DMS79 treated with DMSO at 0.1 percent for 48 hours (cell line): Measurements from ENCODE around the gene CYB561D2.

ENCODE experiments used
- DNase-seq: peaks from one replicate; lab custom pipeline; 2025; lab: John Stamatoyannopoulos, UW

CYB561D2 gene

DNA sequence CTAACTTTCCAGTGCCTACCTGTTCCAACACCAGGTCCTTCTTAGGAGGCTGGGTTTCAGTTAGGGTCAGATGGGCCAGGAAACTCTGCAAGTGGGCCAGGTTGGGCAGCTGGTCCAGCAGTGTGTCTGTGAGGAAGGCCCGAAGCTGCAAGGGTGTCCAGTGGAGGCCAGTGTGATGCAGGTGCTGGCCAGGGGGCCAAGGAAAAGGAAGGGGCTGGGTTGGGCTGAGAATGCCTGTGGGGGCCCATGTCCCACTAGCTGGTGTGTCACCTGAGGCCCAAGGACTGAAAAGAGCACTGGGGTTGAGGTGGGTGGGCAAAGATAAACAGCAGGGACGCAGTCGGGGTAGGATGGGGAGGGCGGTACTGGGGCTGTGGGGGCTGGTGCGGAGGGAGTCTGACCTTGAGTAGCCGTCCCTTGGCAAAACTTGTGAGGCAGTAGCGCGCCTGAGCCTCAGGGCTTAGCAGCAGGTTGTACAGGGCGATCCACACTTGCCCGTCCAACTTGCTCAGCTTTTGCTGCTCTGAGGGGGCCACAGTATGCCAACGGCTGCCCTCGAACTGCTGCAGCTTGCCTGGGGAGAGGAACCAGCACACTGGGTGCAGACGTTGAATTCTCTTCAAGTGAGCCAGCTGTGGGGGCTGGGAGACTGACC, 8.5 kb upstream of the CYB561D2 start:
- no peak for DNase-seq

- DNase-seq, result no peak
Measured at GRCh38 chr3:50342813-50343633, 7.6 kb upstream of the CYB561D2 start.

DNA sequence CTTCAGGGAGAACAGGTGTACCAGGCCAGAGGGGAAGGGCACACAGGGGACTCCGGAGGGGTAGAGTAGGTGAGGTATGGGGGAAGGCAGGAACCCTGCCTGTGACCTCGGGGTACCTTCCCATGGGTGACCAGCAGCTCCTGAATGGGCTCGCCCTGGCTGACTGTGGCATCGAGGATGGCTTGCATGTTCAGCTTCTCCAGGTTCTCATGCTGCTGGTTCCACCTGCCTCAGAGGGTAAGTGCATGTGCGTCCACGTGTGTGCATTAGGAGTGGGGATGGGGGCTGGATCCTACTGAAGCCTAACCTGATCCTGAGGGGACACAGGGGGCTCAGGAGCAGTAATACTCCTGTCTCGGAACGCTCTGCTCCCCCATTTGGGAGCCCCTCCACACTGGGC, 5.7 kb upstream of the CYB561D2 start:
- no peak for DNase-seq

DNA sequence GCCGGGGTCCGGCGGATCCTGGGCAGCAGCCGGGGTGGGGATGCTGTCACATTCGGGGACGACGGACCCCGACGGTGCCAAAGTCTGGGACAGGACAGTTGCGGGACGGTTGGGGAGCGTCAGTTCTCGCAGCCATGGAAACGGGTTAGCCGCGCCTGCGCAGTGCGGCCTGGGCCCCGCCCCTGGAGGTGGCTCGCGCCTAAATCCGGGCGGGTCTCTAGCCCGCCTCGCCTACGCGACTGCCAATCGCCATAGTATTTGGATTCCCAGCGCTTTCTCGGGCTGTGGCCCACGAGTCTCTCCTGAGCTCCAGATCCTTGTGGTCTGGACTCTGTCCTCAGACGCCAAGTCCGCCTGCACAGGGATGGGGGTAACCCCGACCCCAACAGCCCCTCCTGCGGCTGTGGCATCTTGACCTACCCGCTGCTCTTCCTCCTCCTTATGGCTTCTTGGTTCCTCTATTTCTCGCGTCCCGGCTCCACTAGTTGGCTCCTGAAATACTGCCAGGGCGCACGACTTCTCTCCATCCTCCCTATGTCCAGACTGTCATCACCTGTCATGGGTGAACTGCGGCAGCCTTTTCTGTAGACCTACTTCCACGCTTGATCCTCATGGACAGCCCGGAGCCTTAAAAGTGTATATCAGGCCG, 5.0 kb upstream of the CYB561D2 start, which contains the start of gene ZMYND10:
ZMYND10 (minus strand) TSS at position 147 of the 649 bp plus-strand sequence. CDS start 153 bp downstream, outside the sequence.
- DNase-seq, result peak; percentile 43

- peak; percentile 31 for DNase-seq
Measured at GRCh38 chr3:50347187-50347813, 3.4 kb upstream of the CYB561D2 start.

GRCh38 chr3:50350213-50350526, 492 bp upstream of the CYB561D2 start:
- DNase-seq, result no peak

- DNase-seq, result no peak
Measured at GRCh38 chr3:50351323-50351697, 648 bp downstream of the CYB561D2 start.

- no peak for DNase-seq
Measured at GRCh38 chr3:50352781-50353180, 2.1 kb downstream of the CYB561D2 start.

GRCh38 chr3:50353245-50354004, 2.8 kb downstream of the CYB561D2 start:
- DNase-seq, result no peak

- no peak for DNase-seq
Measured at GRCh38 chr3:50354186-50354764, 3.6 kb downstream of the CYB561D2 start.

GRCh38 chr3:50354850-50355249, 4.2 kb downstream of the CYB561D2 start:
- no peak for DNase-seq

DNA sequence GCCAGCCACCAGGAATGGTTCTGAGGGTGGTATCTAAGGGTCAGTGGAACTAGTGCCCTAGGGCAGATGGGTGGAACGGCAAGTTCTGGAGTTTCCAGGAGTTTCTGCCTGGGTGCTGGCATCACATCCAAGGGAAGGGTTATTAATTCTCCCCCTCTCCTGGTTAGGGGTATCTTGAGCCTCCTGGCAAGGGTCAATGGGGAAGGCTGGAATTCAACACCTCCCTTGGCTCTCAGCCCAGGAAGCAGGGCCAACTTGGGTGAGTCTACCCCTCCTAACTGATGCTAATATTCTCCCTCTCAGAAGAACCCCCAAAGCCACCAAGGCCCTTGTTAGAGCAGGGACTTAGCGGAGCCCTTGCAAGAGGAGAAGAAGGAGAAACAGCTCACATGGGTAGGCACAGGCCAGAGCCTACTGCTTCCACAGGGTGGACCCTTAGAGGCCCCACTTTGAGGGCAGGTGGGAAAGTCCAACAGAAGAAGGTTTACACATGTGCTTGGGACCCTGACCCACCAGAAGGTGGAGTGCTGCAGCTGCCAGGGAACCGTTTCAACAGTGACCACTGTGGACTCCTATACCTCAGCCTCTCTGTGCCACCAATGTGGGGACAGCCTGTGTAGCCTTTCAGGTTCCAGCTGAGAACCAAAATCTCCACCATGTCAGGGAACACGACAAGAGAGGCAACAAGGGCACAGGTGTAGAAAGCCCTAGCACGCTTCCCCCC, 5.3 kb downstream of the CYB561D2 start:
- DNase-seq, result no peak

DNA sequence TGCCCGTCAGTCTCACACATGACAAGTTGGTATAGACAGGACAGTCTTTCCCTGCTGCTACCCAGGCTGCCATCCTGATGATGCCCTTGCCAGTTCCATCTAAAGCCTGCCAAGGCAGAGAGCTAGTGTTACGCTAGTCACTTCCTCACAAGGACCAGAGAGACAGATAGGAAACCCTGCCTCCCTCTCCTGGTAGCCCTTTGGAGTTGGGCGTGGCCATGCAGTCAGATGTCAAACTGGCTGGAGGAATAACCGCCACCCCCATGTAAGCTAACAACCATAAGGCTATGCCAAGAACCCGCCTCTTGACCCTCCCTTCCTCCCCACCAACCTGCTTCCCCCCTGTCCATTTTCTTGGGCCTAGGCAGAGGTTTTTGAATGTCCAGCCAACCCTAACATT, 5.9 kb downstream of the CYB561D2 start:
- DNase-seq, result no peak

DNA sequence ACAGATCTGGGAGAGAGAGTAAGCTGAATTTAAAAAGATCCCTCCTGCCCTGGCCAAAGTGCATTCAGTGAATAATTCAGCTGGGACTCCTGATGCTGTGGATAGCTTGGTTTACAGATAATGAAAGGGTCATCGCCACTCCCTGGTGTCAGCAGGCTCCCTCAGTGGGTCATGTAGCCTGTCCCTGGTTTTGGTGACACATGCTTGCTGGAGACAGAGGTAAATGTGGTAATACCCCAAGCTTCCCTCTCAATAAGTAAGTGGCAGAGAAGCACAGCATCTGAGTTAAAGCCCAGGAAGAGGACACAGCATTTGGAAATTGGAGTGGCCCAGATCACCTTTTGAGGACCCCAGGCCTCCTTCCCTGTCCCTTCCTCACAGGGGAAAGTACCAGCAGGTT, 6.8 kb downstream of the CYB561D2 start:
- DNase-seq, result no peak

DNA sequence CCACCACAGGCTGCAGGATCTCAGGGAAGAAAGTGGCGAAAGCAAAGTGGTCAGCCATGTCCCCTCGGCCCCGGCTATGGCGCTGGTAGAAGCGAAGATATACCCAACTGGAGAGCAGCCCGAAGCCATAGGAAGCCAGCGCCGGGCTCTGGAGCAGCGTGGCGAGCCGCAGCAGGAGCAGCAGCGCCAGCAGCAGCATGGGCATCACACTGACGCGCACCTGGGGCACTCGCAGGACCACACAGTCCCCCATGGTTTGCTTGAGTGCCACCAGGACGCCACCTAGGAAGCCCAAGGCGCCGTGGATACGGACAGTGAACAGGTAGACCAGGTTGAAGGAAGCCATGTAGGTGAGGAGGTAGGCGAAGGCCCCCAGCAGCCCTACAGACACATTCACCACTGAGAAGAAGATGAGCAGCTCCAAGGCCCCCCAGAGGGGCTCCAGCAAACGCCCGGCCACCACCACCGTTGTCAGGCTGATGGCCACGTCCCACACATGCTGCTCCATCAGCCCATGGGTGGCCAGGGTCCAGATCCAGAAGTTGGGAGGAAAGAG, 7.8 kb downstream of the CYB561D2 start:
- no peak for DNase-seq

- DNase-seq, result peak; percentile 92
Measured at GRCh38 chr3:50358911-50359759, 8.5 kb downstream of the CYB561D2 start, which contains the start of gene TMEM115. Gene TMEM115, minus strand, starts transcription at chr3:50359521. Its CDS starts 458 bp downstream, at chr3:50359063.

DNA sequence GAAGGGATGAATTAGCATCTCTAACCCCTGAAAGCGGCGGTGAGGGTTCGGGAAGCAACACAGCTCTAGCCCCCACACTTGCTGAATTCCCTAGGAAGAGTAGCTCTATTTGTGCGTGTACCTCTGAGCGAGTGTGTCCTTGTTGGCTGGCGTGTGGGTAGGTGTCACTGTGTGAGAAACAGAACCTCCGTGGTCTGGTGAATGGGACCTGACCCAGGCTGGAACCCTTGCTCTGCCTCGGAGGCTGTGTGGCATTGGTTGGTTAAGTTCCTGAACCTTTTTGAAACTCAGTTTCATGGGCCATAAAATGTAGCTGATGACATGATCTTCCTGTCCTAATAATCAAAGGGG, 9.1 kb downstream of the CYB561D2 start:
- DNase-seq, result no peak

- DNase-seq, result no peak
Measured at GRCh38 chr3:50364573-50365079, 14.0 kb downstream of the CYB561D2 start.

GRCh38 chr3:50365080-50365841, 14.6 kb downstream of the CYB561D2 start:
- no peak for DNase-seq
